Activated T-cell treated with anti-CD3 and anti-CD28 coated beads, Interleukin-2, amount 50 U/mL, for 24 hours (primary cell): ENCODE measurements around the gene TMOD3.
A peak's percentile ranks its signal among the peaks of the same experiment; 100 is the strongest.
"Not testable (repeated sequence)": the region's sequence is repeated elsewhere in the genome, so short reads cannot be mapped to it uniquely, and the experiment has no call there.

Source experiments
- DNase-seq: peaks from one replicate; pipeline ENCODE4 v3.0.0-alpha.2; 2020
- H3K27ac Mint-ChIP-seq: 2 replicates; pipeline ENCODE4 v1.8.0; 2020; ENCODE audit warnings: mild to moderate bottlenecking, mixed read lengths
- H3K27me3 Mint-ChIP-seq: 2 replicates; pipeline ENCODE4 v1.8.0; 2020; ENCODE audit warnings: mixed read lengths
- H3K36me3 Mint-ChIP-seq: 2 replicates; pipeline ENCODE4 v1.8.0; 2020; ENCODE audit warnings: low read depth, mixed read lengths
- H3K4me1 Mint-ChIP-seq: 2 replicates; pipeline ENCODE4 v1.8.0; 2020; ENCODE audit warnings: low read depth, mixed read lengths
- H3K4me3 Mint-ChIP-seq: 2 replicates; pipeline ENCODE4 v1.8.0; 2020; ENCODE audit warnings: mild to moderate bottlenecking, moderate library complexity, mixed read lengths
- H3K9me3 Mint-ChIP-seq: 2 replicates; pipeline ENCODE4 v1.8.0; 2020; ENCODE audit warnings: mixed read lengths

The TMOD3 gene

DNA sequence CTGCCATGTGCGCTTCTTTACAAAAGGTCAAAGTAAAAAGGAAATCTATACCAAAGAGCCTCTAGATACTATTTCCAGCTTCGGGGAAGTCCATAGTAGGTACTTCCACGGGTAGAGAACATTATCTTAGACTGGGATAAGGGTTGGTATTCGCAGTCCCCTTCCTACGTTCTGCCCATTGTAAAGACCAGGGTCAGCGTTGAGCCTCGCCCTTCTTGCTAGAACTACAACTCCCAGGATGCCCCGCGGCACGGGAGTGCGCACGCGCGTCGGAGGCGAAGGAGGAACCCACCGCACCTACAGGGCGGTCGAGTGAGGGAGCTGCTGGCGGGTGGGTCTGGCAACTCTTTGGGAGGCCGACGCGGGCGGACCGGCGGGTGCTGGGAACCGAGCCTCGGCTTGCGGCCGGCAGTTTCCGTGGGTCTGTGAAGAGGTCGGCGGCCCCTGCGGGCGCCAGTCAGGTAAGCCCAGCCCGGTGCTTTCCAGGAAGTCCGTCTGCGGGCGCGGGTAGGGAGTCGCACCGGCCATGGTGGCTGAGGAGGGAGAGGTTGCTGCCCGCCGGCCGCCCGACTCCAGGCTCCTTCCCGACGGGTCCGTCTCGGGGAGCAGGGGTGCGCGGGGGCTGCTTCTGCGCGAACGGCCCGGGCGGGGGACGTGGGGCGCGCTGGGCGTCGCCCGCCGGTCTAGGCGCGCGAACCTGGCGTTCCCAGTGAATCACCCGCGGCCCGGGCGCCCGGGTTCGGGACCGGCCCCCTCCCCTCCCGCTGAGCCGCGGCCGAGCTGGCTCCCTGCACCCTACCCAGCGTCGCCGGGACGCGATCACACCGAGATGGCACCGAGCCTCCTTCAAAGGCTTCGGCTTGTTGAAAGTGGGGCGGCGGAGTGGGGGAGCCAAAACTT, at the start of gene TMOD3:
Gene TMOD3 (plus strand): TSS at position 278 of the 900 bp plus-strand sequence. CDS start 33,232 bp downstream, outside the sequence.
- Mint-ChIP-seq H3K4me1 (peaks cover 50% of the 10 kb centered on the region), H3K9me3 (no peaks in the 10 kb centered on the region), H3K36me3 (peaks cover 12% of the 10 kb centered on the region), H3K27me3 (no peaks in the 10 kb centered on the region), H3K4me3 (peak within 1 kb of the TSS; percentile 98), H3K27ac (peak within 1 kb of the TSS; percentile 96)
- peak; percentile 95 for DNase-seq

DNA sequence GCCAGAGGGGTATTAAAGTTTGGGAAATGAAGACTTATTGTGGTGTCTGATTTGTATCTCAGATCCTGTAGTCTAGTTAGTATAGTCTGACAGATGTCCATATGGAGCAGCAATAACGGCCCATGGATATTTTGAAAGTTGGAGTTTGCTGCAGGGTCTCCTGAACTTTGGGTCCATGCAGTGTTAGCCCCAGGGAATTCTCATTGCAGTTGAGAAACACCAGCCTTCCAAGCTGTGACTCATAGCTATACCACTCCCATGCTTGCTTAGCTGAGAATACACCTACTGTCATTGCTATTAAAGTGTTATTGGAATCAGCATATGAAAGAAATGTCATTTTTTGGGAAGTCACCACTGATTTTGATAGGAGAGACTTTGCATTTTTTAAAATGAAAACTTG, 48.8 kb upstream of the TMOD3 start:
- no peak for DNase-seq
- H3K27me3 Mint-ChIP-seq, result no peaks in the 10 kb centered on the region
- H3K27ac Mint-ChIP-seq, result no peak overlapping the region
- H3K4me1 Mint-ChIP-seq, result peaks cover 6% of the 10 kb centered on the region
- no peaks in the 10 kb centered on the region for H3K9me3 Mint-ChIP-seq
- no peak overlapping the region for H3K4me3 Mint-ChIP-seq
- H3K36me3 Mint-ChIP-seq, result peaks cover 56% of the 10 kb centered on the region

GRCh38 chr15:51781506-51781905, 47.9 kb upstream of the TMOD3 start:
- DNase-seq, result no peak
- no peaks in the 10 kb centered on the region for H3K27me3 Mint-ChIP-seq
- H3K27ac Mint-ChIP-seq, result no peak overlapping the region
- H3K36me3 Mint-ChIP-seq, result peaks cover 57% of the 10 kb centered on the region
- H3K4me1 Mint-ChIP-seq, result no peaks in the 10 kb centered on the region
- no peaks in the 10 kb centered on the region for H3K9me3 Mint-ChIP-seq
- no peak overlapping the region for H3K4me3 Mint-ChIP-seq

DNA sequence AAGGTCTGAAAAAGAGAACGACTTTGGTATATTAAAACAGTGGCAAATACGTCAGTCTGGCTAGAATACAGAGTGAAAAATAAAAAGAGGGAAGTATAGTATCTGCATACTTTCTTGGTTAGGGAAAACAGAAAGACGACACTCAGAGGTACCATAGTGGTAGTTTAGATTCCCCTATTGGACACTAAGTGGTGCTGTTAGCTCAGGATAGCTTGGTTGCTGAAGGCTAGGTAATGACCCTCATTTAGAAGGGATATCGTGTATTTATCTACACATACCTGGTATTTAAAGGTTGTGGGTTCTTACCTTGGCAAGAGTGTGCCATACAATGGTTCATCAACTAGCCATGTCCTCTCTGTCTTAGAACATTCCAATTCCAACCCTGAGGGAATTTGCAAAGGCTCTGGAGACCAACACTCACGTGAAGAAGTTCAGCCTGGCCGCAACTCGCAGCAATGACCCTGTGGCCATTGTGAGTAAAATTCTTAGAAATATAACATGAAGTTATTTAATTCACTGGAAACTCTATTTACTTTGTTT, 47.0 kb upstream of the TMOD3 start:
- no peak overlapping the region for H3K4me3 Mint-ChIP-seq
- H3K9me3 Mint-ChIP-seq, result no peaks in the 10 kb centered on the region
- H3K27ac Mint-ChIP-seq, result no peak overlapping the region
- DNase-seq, result no peak
- H3K4me1 Mint-ChIP-seq, result no peaks in the 10 kb centered on the region
- peaks cover 53% of the 10 kb centered on the region for H3K36me3 Mint-ChIP-seq
- H3K27me3 Mint-ChIP-seq, result no peaks in the 10 kb centered on the region

- Mint-ChIP-seq H3K36me3 (peaks cover 55% of the 10 kb centered on the region), H3K27me3 (no peaks in the 10 kb centered on the region), H3K27ac (no peak overlapping the region), H3K4me1 (no peaks in the 10 kb centered on the region), H3K4me3 (no peak overlapping the region), H3K9me3 (no peaks in the 10 kb centered on the region)
- DNase-seq, result no peak
These were observed 45.5 kb upstream of the TMOD3 start for GRCh38 chr15:51783967-51784366.

DNA sequence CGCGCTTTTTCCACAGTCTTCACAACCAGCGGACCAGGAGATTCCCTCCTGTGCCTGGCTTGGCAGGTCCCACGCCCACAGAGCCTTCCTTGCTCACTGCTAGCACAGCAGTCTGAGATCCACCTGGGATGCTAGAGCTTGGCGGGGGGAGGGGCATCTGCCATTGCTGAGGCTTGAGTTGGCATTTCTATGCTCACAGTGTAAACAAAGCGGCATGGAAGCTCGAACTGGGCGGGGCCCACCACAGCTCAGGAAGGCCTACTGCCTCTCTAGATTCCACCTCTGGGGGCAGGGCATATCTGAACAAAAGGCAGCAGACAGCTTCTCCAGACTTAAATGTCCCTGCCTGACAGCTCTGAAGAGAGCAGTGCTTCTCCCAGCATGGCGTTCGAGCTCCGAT, 42.3 kb upstream of the TMOD3 start:
- H3K27ac Mint-ChIP-seq, H3K9me3 Mint-ChIP-seq, H3K27me3 Mint-ChIP-seq, DNase-seq, H3K4me1 Mint-ChIP-seq, H3K4me3 Mint-ChIP-seq: not testable (repeated sequence)
- H3K36me3 Mint-ChIP-seq, result peaks cover 33% of the 10 kb centered on the region

DNA sequence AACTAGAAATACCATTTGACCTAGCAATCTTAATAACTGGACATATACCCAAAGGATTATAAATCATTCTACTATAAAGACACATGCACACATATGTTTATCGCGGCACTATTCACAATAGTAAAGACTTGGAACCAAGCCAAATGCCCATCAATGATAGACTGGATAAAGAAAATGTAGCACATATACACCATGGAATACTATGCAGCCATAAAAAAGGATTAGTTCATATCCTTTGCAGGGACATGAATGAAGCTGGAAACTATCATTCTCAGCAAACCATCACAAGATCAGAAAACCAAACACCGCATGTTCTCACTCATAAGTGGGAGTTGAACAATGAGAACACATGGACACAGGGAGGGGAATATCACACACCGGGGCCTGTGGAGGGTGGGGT, 37.0 kb upstream of the TMOD3 start:
- DNase-seq, H3K4me1 Mint-ChIP-seq, H3K36me3 Mint-ChIP-seq, H3K27me3 Mint-ChIP-seq, H3K27ac Mint-ChIP-seq, H3K9me3 Mint-ChIP-seq, H3K4me3 Mint-ChIP-seq: not testable (repeated sequence)

GRCh38 chr15:51793521-51794305, 35.7 kb upstream of the TMOD3 start:
- H3K9me3 Mint-ChIP-seq, result no peaks in the 10 kb centered on the region
- no peak overlapping the region for H3K27ac Mint-ChIP-seq
- no peaks in the 10 kb centered on the region for H3K4me1 Mint-ChIP-seq
- H3K4me3 Mint-ChIP-seq, result no peak overlapping the region
- peaks cover 6% of the 10 kb centered on the region for H3K36me3 Mint-ChIP-seq
- DNase-seq, result no peak
- H3K27me3 Mint-ChIP-seq, result no peaks in the 10 kb centered on the region

DNA sequence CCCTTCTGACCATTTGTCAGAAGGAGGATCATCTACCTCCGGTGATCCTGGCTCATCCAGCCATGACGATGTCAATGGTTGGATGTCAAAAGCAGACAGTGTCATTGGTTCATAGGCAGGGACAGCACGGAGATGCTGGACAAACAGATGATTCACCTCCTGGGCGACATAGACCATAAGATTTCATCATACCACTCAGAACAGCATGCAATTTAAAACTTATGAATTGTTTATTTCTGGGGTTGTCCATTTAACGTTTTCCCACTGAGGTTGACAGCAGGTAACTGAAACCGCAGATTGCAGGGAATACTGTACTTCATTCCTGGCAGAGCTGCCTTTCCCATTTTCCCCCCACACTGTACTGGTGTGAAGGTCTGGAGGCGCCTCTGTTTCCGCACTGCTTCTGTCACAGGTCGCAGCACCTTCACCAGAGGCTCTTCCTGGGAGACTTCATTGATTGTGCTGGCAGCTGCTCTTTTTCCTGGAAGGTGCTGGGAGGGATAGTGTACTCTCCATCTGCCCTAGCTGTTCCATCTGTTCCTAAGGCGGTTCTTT, 32.5 kb upstream of the TMOD3 start:
- Mint-ChIP-seq H3K36me3 (peaks cover 19% of the 10 kb centered on the region), H3K4me1 (no peaks in the 10 kb centered on the region), H3K27ac (no peak overlapping the region), H3K27me3 (no peaks in the 10 kb centered on the region), H3K9me3 (no peaks in the 10 kb centered on the region), H3K4me3 (no peak overlapping the region)
- DNase-seq, result no peak

- Mint-ChIP-seq H3K36me3 (peaks cover 19% of the 10 kb centered on the region), H3K9me3 (no peaks in the 10 kb centered on the region), H3K4me3 (no peak overlapping the region), H3K4me1 (no peaks in the 10 kb centered on the region), H3K27me3 (no peaks in the 10 kb centered on the region), H3K27ac (no peak overlapping the region)
- no peak for DNase-seq
These were observed 31.2 kb upstream of the TMOD3 start for GRCh38 chr15:51798281-51798680.

GRCh38 chr15:51799282-51800252, 29.9 kb upstream of the TMOD3 start:
- Mint-ChIP-seq H3K9me3 (no peaks in the 10 kb centered on the region), H3K36me3 (peaks cover 21% of the 10 kb centered on the region), H3K4me3 (no peak overlapping the region), H3K4me1 (no peaks in the 10 kb centered on the region), H3K27me3 (no peaks in the 10 kb centered on the region), H3K27ac (no peak overlapping the region)
- DNase-seq, result no peak

DNA sequence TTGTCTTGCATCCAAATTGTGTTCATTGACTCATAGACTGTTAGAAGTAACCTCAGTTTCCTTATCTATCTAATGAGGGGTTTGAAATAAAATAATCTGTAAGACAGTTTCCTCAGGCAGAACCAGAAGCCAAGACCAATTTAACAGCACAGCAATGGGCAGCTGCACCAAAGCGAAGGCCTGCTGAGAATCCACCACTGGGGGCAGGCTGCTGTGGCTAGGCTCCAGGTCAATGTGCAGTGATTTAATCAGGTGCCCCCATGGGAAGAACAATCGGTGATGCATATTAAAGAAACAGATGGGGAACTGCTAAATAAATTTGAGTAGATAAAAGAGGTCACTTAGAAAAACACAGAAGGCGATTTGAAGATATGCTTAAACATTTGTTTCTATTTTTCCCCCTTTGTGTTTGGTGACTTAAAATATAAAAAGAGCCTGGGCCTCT, 28.0 kb upstream of the TMOD3 start:
- Mint-ChIP-seq H3K4me3 (no peak overlapping the region), H3K27ac (no peak overlapping the region), H3K9me3 (no peaks in the 10 kb centered on the region), H3K4me1 (no peaks in the 10 kb centered on the region), H3K36me3 (peaks cover 24% of the 10 kb centered on the region), H3K27me3 (no peaks in the 10 kb centered on the region)
- no peak for DNase-seq

GRCh38 chr15:51802593-51802992, 26.9 kb upstream of the TMOD3 start:
- Mint-ChIP-seq H3K27ac (no peak overlapping the region), H3K9me3 (no peaks in the 10 kb centered on the region), H3K36me3 (peaks cover 35% of the 10 kb centered on the region), H3K4me1 (no peaks in the 10 kb centered on the region), H3K27me3 (no peaks in the 10 kb centered on the region), H3K4me3 (no peak overlapping the region)
- no peak for DNase-seq

- Mint-ChIP-seq H3K4me1 (no peaks in the 10 kb centered on the region), H3K27ac (no peak overlapping the region), H3K9me3 (no peaks in the 10 kb centered on the region), H3K36me3 (peaks cover 36% of the 10 kb centered on the region), H3K27me3 (no peaks in the 10 kb centered on the region), H3K4me3 (no peak overlapping the region)
- no peak for DNase-seq
These were observed 25.5 kb upstream of the TMOD3 start for GRCh38 chr15:51803965-51804364.
